ENCODE data around the gene JUN. TPM values are rescaled to one million over a fixed set of nuclear protein-coding genes. Genes with fewer than 3 reads are reported as not detected.

The JUN gene
- total and polyA plus RNA-seq, 2 of the 13 experiments (the other 11 are each of a cell fraction or from before 2014, with no cell fraction given) = 18.2 to 22.3 TPM

GRCh38 chr1:58755468-58755872, 28.4 kb downstream of the JUN start (continued):
- TF ChIP-seq ZNF646 (CRISPR knock-in tag; IDR thresholded peaks at IDR 0.05) (no peak), CTCF (CRISPR knock-in tag; IDR thresholded peaks at IDR 0.05) (no peak), ZNF44 (CRISPR knock-in tag; IDR thresholded peaks at IDR 0.05) (no peak), ZNF766 (CRISPR knock-in tag; IDR thresholded peaks at IDR 0.05; ENCODE audit: borderline replicate concordance) (no peak), BRF2 (CRISPR knock-in tag; IDR thresholded peaks at IDR 0.05) (no peak), ZNF788 (CRISPR knock-in tag; IDR thresholded peaks at IDR 0.05; ENCODE audit: borderline replicate concordance) (peak; percentile 42; the same call in 1 of the 2 replicates), KLF9 (CRISPR knock-in tag; IDR thresholded peaks at IDR 0.05; ENCODE audit: low read depth) (no peak), TFE3 (CRISPR knock-in tag; IDR thresholded peaks at IDR 0.05) (peak; percentile 86), TGIF2 (CRISPR knock-in tag; IDR thresholded peaks at IDR 0.05) (0 out of 2 replicates have a peak, but pooled peaks have one; percentile 47), ATF5 (CRISPR knock-in tag; IDR thresholded peaks at IDR 0.05; ENCODE audit: low read depth) (no peak), ZNF292 (CRISPR knock-in tag; IDR thresholded peaks at IDR 0.05; ENCODE audit: borderline replicate concordance, low read depth) (no peak), SNAPC5 (CRISPR knock-in tag; IDR thresholded peaks at IDR 0.05; ENCODE audit: borderline replicate concordance) (no peak), ZNF737 (CRISPR knock-in tag; IDR thresholded peaks at IDR 0.05; ENCODE audit: borderline replicate concordance) (no peak), KLF11 (CRISPR knock-in tag; IDR thresholded peaks at IDR 0.05) (no peak), ERF (CRISPR knock-in tag; IDR thresholded peaks at IDR 0.05) (peak; percentile 93), MED13 (CRISPR knock-in tag; IDR thresholded peaks at IDR 0.05) (no peak), ZNF3 (CRISPR knock-in tag; IDR thresholded peaks at IDR 0.05) (no peak), ZNF326 (CRISPR knock-in tag; IDR thresholded peaks at IDR 0.05; ENCODE audit: borderline replicate concordance) (no peak), ZKSCAN1 (IDR thresholded peaks at IDR 0.05; ENCODE audit: low read length) (no peak)

Measured in HepG2 (cell line).